OCI-LY7 (cell line): ENCODE data around the gene NAPSA. TPM values are rescaled to one million over a fixed set of nuclear protein-coding genes. Genes with fewer than 3 reads are reported as not detected.

ENCODE experiments used
- BruUV-seq: library from RNA; stranded (reverse); fragments of 400-500 nt; replicated peaks from 2 replicates; lab custom pipeline; 2021; lab: Mats Ljungman, UMichigan
- CTCF ChIA-PET: fragments of 300-600 bp; sonication (Branson Sonifier 250); formaldehyde crosslinking; loops from one replicate; lab custom pipeline; 2022; ENCODE audit warnings: antibody characterized with exemption; ENCODE audit not compliant: unreplicated experiment; lab: Charles Lee
- POLR2A ChIA-PET: fragments of 300-600 bp; sonication (Branson Sonifier 250); formaldehyde crosslinking; loops from one replicate; lab custom pipeline; 2022; ENCODE audit warnings: antibody characterized with exemption; lab: Charles Lee
- DNase-seq: peaks from one replicate; pipeline ENCODE4 v3.0.0-alpha.2; 2015; ENCODE audit warnings: low spot score
- H2AFZ ChIP-seq: fragments of 200-600 bp; sonication (generic), shearing (Covaris generic); 2 replicates; pipeline ENCODE4 v1.6.1; 2014; ENCODE audit warnings: mild to moderate bottlenecking, antibody characterized with exemption, low read length, moderate library complexity
- H3K27ac ChIP-seq: fragments of 200-600 bp; sonication (generic); 2 replicates; pipeline ENCODE4 v1.5.1; 2014; ENCODE audit warnings: mixed run types, low read depth, mild to moderate bottlenecking, moderate library complexity, low read length, inconsistent platforms; ENCODE audit not compliant: poor library complexity, severe bottlenecking
- H3K36me3 ChIP-seq: fragments of 200-600 bp; sonication (generic); 2 replicates; pipeline ENCODE4 v1.6.1; 2014; ENCODE audit warnings: mild to moderate bottlenecking, antibody characterized with exemption, low read length, moderate library complexity, mixed read lengths; ENCODE audit not compliant: insufficient read depth
- H3K4me1 ChIP-seq: fragments of 200-600 bp; sonication (generic); 2 replicates; pipeline ENCODE4 v1.5.1; 2014; ENCODE audit warnings: mild to moderate bottlenecking, low read length; ENCODE audit not compliant: insufficient read depth, poor library complexity, severe bottlenecking
- H3K4me2 ChIP-seq: fragments of 200-600 bp; sonication (generic); 2 replicates; pipeline ENCODE4 v1.6.1; 2014; ENCODE audit warnings: mild to moderate bottlenecking, low read length
- H3K4me3 ChIP-seq: fragments of 200-600 bp; sonication (generic); 2 replicates; pipeline ENCODE4 v1.5.1; 2014; ENCODE audit warnings: mild to moderate bottlenecking, low read depth, low read length; ENCODE audit not compliant: poor library complexity, severe bottlenecking
- H3K79me2 ChIP-seq: fragments of 200-600 bp; sonication (generic); 2 replicates; pipeline ENCODE4 v1.6.1; 2016; ENCODE audit warnings: low read depth, mild to moderate bottlenecking, low read length, moderate library complexity, mixed read lengths; ENCODE audit not compliant: insufficient read depth
- H3K9me2 ChIP-seq: fragments of 200-600 bp; sonication (generic); 2 replicates; pipeline ENCODE4 v1.6.1; 2016; ENCODE audit warnings: mild to moderate bottlenecking, low read length, mixed read lengths; ENCODE audit not compliant: insufficient read depth
- H3K9me3 ChIP-seq: fragments of 200-600 bp; sonication (generic); 2 replicates; pipeline ENCODE4 v1.6.1; 2014; ENCODE audit warnings: mild to moderate bottlenecking, mixed run types, low read length, mixed read lengths
- H4K20me1 ChIP-seq: fragments of 200-600 bp; sonication (generic); 2 replicates; pipeline ENCODE4 v1.6.1; 2014; ENCODE audit warnings: mild to moderate bottlenecking, antibody characterized with exemption, low read length, moderate library complexity, mixed read lengths; ENCODE audit not compliant: insufficient read depth
- CTCF ChIP-seq: fragments of 200-600 bp; sonication (generic); conservative IDR thresholded peaks from 2 replicates; pipeline ENCODE4 v1.5.1; 2014; ENCODE audit warnings: mild to moderate bottlenecking, antibody characterized with exemption, low read length, moderate library complexity, mixed read lengths
- EZH2phosphoT487 ChIP-seq: fragments of 200-600 bp; sonication (generic); IDR thresholded peaks from 2 replicates; pipeline ENCODE4 v1.6.1; 2018; ENCODE audit warnings: low read depth, borderline replicate concordance, mild to moderate bottlenecking, mixed run types, antibody characterized with exemption, low read length, moderate library complexity, mixed read lengths
- intact Hi-C: fragments of 100-400 bp; cut with micrococcal nuclease; formaldehyde crosslinking; loops from one replicate; pipeline ENCODE4 v1.10.0; 2022; ENCODE audit not compliant: unreplicated experiment
- total RNA-seq, 2 experiments: library from RNA; depleted of rRNA in 1 of 2; stranded (reverse); fragments of >200 nt in 1 of 2; shearing (Covaris generic) in 1 of 2; gene quantifications; 2 replicates each; pipeline ENCODE4 v1.2.3, GENCODE V29; 2014 to 2022

Gene NAPSA
- total RNA-seq, 2 experiments from 2014 or later = 5.7 to 30.1 TPM

GRCh38 chr19:50327013-50327412 lies 38.4 kb downstream of the NAPSA start:
- H4K20me1 ChIP-seq = peaks cover 14% of the 10 kb centered on the region
- H3K9me2 ChIP-seq = no peaks in the 10 kb centered on the region
- no peak for DNase-seq
- H3K4me1 ChIP-seq = peaks cover 37% of the 10 kb centered on the region
- no TSS peak for BruUV-seq
- peak overlapping the region; percentile 74 for H3K4me3 ChIP-seq
- H3K9me3 ChIP-seq = no peaks in the 10 kb centered on the region
- no peak overlapping the region for H2AFZ ChIP-seq
- POLR2A ChIA-PET = no interaction called here
- TF ChIP-seq CTCF (no peak), EZH2phosphoT487 (no peak)
- no peak overlapping the region for H3K27ac ChIP-seq
- CTCF ChIA-PET = no interaction called here
- peak overlapping the region; percentile 81 for H3K4me2 ChIP-seq
- intact Hi-C loops = loop anchor here (10.0 kb wide), 1 partner anchor 1278 kb away; no protein-coding TSS in a partner anchor
- peaks cover 26% of the 10 kb centered on the region for H3K79me2 ChIP-seq
- peaks cover 17% of the 10 kb centered on the region; the same call in 1 of the 2 replicates for H3K36me3 ChIP-seq

GRCh38 chr19:50326101-50326664 lies 39.3 kb downstream of the NAPSA start:
- H3K36me3 ChIP-seq = peaks cover 17% of the 10 kb centered on the region; the same call in 1 of the 2 replicates
- BruUV-seq = TSS peak; percentile 47
- no peak for TF ChIP-seq CTCF
- no peak for TF ChIP-seq EZH2phosphoT487
- ChIA-PET CTCF (no interaction called here), POLR2A (no interaction called here)
- H3K4me2 ChIP-seq = peak overlapping the region; percentile 81
- H3K4me1 ChIP-seq = peaks cover 28% of the 10 kb centered on the region
- no peaks in the 10 kb centered on the region for H3K9me2 ChIP-seq
- H3K27ac ChIP-seq = no peak overlapping the region
- no peak overlapping the region for H2AFZ ChIP-seq
- H3K79me2 ChIP-seq = peaks cover 26% of the 10 kb centered on the region
- intact Hi-C loops = loop anchor here (10.0 kb wide), 1 partner anchor 1279 kb away; no protein-coding TSS in a partner anchor
- DNase-seq = no peak
- H4K20me1 ChIP-seq = peaks cover 14% of the 10 kb centered on the region
- H3K9me3 ChIP-seq = no peaks in the 10 kb centered on the region
- H3K4me3 ChIP-seq = peak overlapping the region; percentile 74
